Measurements from ENCODE around the gene DDX17. TPM values are rescaled to one million over a fixed set of nuclear protein-coding genes. Genes with fewer than 3 reads are reported as not detected.
A peak's percentile ranks its signal among the peaks of the same experiment; 100 is the strongest.

DDX17 gene
- total and polyA plus RNA-seq, 12 donors = 76.2 to 241 (median 169) TPM

DNA sequence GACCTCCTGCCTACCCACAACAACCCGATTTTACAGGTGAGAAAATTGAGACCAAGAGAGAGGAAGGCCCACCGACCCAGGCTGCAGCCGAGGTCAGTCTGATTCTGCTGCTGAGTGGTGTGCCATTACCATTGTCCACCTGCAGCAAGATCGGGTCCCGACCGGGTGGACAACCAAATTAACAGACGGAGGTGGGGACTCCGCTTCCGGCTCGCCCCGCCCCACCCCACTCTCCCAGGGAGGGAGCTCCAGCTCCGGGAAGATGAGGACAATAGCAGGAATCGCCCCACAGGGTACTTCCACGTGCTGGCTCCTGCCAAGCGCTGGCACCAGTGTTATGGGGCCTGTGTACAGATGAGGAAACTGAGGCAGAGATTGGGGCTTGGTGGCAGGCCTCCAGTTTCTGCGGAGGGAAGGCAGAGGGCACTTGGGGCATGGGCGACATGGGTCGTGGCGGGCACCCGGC, 38.6 kb downstream of the DDX17 start:
- H3K36me3 ChIP-seq = no peaks in the 10 kb centered on the region
- DNase-seq (peak in 1 of 2 donors; percentile 34), ATAC-seq (peak in 4 of 8 donors; percentile 12 to 23 (median 18))
- WGBS, 2 donors = 16 to 17% methylated on average over 20 of the region's 20 CpGs
- peaks cover 0 to 65% (median 0%) of the 10 kb centered on the region in 7 donors for H3K27me3 ChIP-seq
- intact Hi-C loops (cut with DNase I) = loop anchor here in 4 of 10 donors (5.0 kb wide), 3 partner anchors 35 to 50 kb away; partner anchors contain the start of gene DDX17 (in 1 of the 4)
- H3K27ac ChIP-seq = peak overlapping the region in 9 of 10 donors; percentile 18 to 78 (median 73)
- TF ChIP-seq, protein P1, sequence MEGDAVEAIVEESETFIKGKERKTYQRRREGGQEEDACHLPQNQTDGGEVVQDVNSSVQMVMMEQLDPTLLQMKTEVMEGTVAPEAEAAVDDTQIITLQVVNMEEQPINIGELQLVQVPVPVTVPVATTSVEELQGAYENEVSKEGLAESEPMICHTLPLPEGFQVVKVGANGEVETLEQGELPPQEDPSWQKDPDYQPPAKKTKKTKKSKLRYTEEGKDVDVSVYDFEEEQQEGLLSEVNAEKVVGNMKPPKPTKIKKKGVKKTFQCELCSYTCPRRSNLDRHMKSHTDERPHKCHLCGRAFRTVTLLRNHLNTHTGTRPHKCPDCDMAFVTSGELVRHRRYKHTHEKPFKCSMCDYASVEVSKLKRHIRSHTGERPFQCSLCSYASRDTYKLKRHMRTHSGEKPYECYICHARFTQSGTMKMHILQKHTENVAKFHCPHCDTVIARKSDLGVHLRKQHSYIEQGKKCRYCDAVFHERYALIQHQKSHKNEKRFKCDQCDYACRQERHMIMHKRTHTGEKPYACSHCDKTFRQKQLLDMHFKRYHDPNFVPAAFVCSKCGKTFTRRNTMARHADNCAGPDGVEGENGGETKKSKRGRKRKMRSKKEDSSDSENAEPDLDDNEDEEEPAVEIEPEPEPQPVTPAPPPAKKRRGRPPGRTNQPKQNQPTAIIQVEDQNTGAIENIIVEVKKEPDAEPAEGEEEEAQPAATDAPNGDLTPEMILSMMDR (IDR thresholded peaks at IDR 0.05) = no peak
- no peaks in the 10 kb centered on the region for H3K9me3 ChIP-seq
- peaks cover 3 to 32% (median 25%) of the 10 kb centered on the region in 9 donors for H3K4me1 ChIP-seq
- peak overlapping the region; percentile 49 to 84 (median 65) for H3K4me3 ChIP-seq

DNA sequence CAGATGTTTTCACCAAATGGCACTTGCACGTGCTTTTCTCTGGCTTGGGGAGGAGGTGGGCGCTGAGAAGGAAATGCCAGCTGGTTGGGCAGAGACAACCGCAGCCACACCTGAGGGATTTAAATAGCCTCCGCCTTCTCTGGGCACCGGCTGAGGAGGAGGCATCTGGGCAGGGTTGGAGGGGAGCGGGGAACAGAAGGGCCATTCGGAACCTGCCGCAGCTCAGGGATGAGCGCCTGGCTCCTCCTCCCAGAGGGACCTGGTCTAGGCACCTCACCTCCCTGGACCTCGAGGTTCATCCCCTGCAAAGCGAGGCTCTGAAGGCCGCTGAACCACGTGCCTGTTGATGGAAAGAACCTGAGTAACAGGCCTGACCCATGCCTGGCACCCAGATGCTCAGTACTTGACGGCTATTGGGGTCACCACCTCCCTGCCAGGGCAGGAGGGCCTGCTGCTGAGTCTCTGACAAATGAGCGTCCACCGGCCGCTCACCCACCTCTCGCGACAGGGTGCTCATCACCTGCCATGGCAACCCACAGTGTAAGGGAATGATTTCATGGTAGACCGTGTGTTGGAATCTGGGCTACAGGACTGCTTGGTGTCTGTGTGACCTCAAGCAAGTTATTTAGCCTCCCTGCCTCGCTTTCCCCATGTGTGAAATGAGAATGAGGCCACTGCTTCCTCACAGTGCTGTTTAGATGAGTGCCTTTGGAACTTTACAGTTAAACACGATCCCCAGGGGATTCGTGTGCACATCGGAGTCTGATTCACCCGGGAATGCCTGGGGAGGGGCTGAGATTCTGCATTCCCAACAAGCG, 40.2 kb downstream of the DDX17 start:
- peaks cover 3 to 48% (median 35%) of the 10 kb centered on the region in 9 donors for H3K4me1 ChIP-seq
- intact Hi-C loops (cut with DNase I) = loop anchor here in 4 of 10 donors (5.0 kb wide), 3 partner anchors 36 to 49 kb away; partner anchors contain the start of gene DDX17 (in 1 of the 4)
- no peaks in the 10 kb centered on the region for H3K9me3 ChIP-seq
- ATAC-seq (no peak), DNase-seq (no peak)
- 81 to 83% methylated on average over 26 of the region's 26 CpGs for WGBS, 2 donors
- H3K27me3 ChIP-seq = peaks cover 0 to 81% (median 0%) of the 10 kb centered on the region in 7 donors
- H3K27ac ChIP-seq = no peak overlapping the region
- no peaks in the 10 kb centered on the region for H3K36me3 ChIP-seq
- TF ChIP-seq, protein P1 (IDR thresholded peaks at IDR 0.05) = no peak
- no peak overlapping the region for H3K4me3 ChIP-seq

DNA sequence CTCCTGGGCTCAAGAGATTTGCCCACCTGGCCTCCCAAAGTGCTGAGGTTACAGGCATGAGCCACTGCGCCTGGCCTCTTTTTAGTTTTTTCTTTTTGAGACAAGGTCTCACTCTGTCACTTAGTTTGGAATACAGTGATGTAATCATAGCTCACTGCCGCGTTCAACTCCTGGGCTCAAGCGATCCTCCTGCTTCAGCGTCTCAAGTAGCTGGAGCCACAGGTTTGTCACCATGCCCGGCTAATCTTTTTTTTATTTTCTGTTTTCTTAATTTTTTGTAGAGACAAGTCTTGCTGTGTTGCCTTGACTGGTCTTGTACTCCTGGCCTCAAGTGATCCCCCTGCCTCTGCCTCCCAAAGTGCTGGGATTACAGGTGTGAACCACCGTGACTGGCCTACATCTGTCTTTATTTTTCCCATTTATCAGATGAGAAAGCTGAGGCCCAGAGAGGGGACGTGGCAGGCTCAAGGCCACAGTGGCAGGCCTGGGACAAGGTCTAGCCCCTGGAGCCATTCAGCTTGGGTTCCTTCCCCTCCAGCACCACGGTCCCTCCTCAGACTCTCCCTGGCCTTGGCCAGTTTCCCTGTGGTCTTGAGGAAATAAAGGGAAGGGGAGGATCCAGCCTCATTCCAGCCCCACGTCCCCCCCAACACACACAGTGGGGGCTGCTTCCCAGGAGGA, 41.0 kb downstream of the DDX17 start:
- Histone ChIP-seq H3K27ac (no peak overlapping the region), H3K36me3 (no peaks in the 10 kb centered on the region), H3K9me3 (no peaks in the 10 kb centered on the region), H3K4me3 (no peak overlapping the region), H3K4me1 (peaks cover 3 to 51% (median 37%) of the 10 kb centered on the region in 9 donors), H3K27me3 (peaks cover 0 to 88% (median 1%) of the 10 kb centered on the region in 7 donors)
- 87 to 88% methylated on average over 10 of the region's 10 CpGs for WGBS, 2 donors
- ATAC-seq = no peak
- intact Hi-C loops (cut with DNase I) = loop anchor here in 5 of 10 donors (5.0 kb wide), 3 partner anchors 37 to 48 kb away; partner anchors contain the start of gene DDX17 (in 2 of the 5)
- TF ChIP-seq, protein P1 (IDR thresholded peaks at IDR 0.05) = no peak
- DNase-seq = no peak
